H9 (cell line): ENCODE data around the gene PER2. TPM values are rescaled to one million over a fixed set of nuclear protein-coding genes. Genes with fewer than 3 reads are reported as not detected.

Experiments used
- DNase-seq: peaks from one replicate; pipeline ENCODE4 v3.0.0-alpha.2; 2017
- H2AFZ ChIP-seq: one replicate; pipeline ENCODE4 v1.6.1; 2013; ENCODE audit warnings: mild to moderate bottlenecking, low read length, control low read depth, moderate library complexity
- H2AK5ac ChIP-seq: 2 replicates; pipeline ENCODE4 v1.6.1; 2013; ENCODE audit warnings: low read length, control low read depth, mixed read lengths; ENCODE audit not compliant: insufficient read length
- H2BK120ac ChIP-seq: one replicate; pipeline ENCODE4 v1.6.1; 2013; ENCODE audit warnings: low read depth, mild to moderate bottlenecking, low read length, control low read depth, inconsistent platforms; ENCODE audit not compliant: poor library complexity, severe bottlenecking
- H2BK12ac ChIP-seq: 2 replicates; pipeline ENCODE4 v1.6.1; 2013; ENCODE audit warnings: low read length, control low read depth, mixed read lengths, low read depth; ENCODE audit not compliant: insufficient read length
- H2BK15ac ChIP-seq: 2 replicates; pipeline ENCODE4 v1.6.1; 2013; ENCODE audit warnings: low read depth, low read length, control low read depth
- H2BK20ac ChIP-seq: one replicate; pipeline ENCODE4 v1.6.1; 2013; ENCODE audit warnings: low read depth, mild to moderate bottlenecking, low read length, control low read depth, inconsistent platforms; ENCODE audit not compliant: poor library complexity, severe bottlenecking
- H2BK5ac ChIP-seq: 2 replicates; pipeline ENCODE4 v1.6.1; 2013; ENCODE audit warnings: low read length, control low read depth, mixed read lengths; ENCODE audit not compliant: insufficient read length
- H3K14ac ChIP-seq: 2 replicates; pipeline ENCODE4 v1.6.1; 2013; ENCODE audit warnings: low read length, control low read depth; ENCODE audit not compliant: insufficient read depth
- H3K18ac ChIP-seq: 2 replicates; pipeline ENCODE4 v1.6.1; 2013; ENCODE audit warnings: low read depth, mild to moderate bottlenecking, mixed read lengths, low read length, control low read depth; ENCODE audit not compliant: insufficient read length
- H3K23ac ChIP-seq: 2 replicates; pipeline ENCODE4 v1.6.1; 2013; ENCODE audit warnings: low read length, control low read depth, mixed read lengths, low read depth; ENCODE audit not compliant: insufficient read length
- H3K23me2 ChIP-seq: 2 replicates; pipeline ENCODE4 v1.6.1; 2013; ENCODE audit warnings: low read depth, mild to moderate bottlenecking, mixed read lengths, low read length, control low read depth; ENCODE audit not compliant: insufficient read length, poor library complexity, severe bottlenecking
- H3K27ac ChIP-seq: 2 replicates; pipeline ENCODE4 v1.5.1; 2013; ENCODE audit warnings: low read length, control low read depth, mixed read lengths, low read depth; ENCODE audit not compliant: insufficient read length
- H3K27me3 ChIP-seq: 2 replicates; pipeline ENCODE4 v1.6.1; 2013; ENCODE audit warnings: low read length, control low read depth, inconsistent platforms; ENCODE audit not compliant: insufficient read depth
- H3K4ac ChIP-seq: 2 replicates; pipeline ENCODE4 v1.6.1; 2013; ENCODE audit warnings: low read depth, mild to moderate bottlenecking, control low read depth, inconsistent platforms, low read length, moderate library complexity
- H3K4me1 ChIP-seq: 2 replicates; pipeline ENCODE4 v1.6.1; 2013; ENCODE audit warnings: low read length, control low read depth, inconsistent platforms; ENCODE audit not compliant: insufficient read depth
- H3K4me2 ChIP-seq: 2 replicates; pipeline ENCODE4 v1.6.1; 2013; ENCODE audit warnings: low read length, control low read depth, mixed read lengths; ENCODE audit not compliant: insufficient read length, insufficient read depth
- H3K56ac ChIP-seq: 2 replicates; pipeline ENCODE4 v1.6.1; 2013; ENCODE audit warnings: low read depth, mild to moderate bottlenecking, mixed read lengths, low read length, control low read depth; ENCODE audit not compliant: insufficient read length
- H3K79me1 ChIP-seq: 2 replicates; pipeline ENCODE4 v1.6.1; 2013; ENCODE audit warnings: low read depth, mild to moderate bottlenecking, moderate library complexity, low read length, control low read depth, inconsistent platforms; ENCODE audit not compliant: insufficient read depth, poor library complexity, severe bottlenecking
- H3K79me2 ChIP-seq: 2 replicates; pipeline ENCODE4 v1.6.1; 2013; ENCODE audit warnings: low read length, control low read depth, inconsistent platforms; ENCODE audit not compliant: insufficient read depth
- H3K9ac ChIP-seq: 2 replicates; pipeline ENCODE4 v1.6.1; 2013; ENCODE audit warnings: low read length, control low read depth, mixed read lengths; ENCODE audit not compliant: insufficient read length; ENCODE audit errors: extremely low read depth
- H3K9me3 ChIP-seq: one replicate; pipeline ENCODE4 v1.6.1; 2013; ENCODE audit warnings: low read depth, low read length, inconsistent platforms; ENCODE audit not compliant: control insufficient read depth
- H3T11ph ChIP-seq: one replicate; pipeline ENCODE4 v1.6.1; 2013; ENCODE audit warnings: mild to moderate bottlenecking, low read length, control low read depth, inconsistent platforms
- H4K20me1 ChIP-seq: one replicate; pipeline ENCODE4 v1.6.1; 2013; ENCODE audit not compliant: control insufficient read depth, insufficient read length, insufficient read depth
- H4K5ac ChIP-seq: 2 replicates; pipeline ENCODE4 v1.6.1; 2013; ENCODE audit warnings: low read depth, mild to moderate bottlenecking, mixed read lengths, low read length, control low read depth; ENCODE audit not compliant: insufficient read length
- H4K8ac ChIP-seq: replicated peaks from 2 replicates; pipeline ENCODE4 v1.6.1; 2013; ENCODE audit warnings: low read length, control low read depth, mixed read lengths, low read depth; ENCODE audit not compliant: insufficient read length
- H4K91ac ChIP-seq: 2 replicates; pipeline ENCODE4 v1.6.1; 2013; ENCODE audit warnings: low read depth, mild to moderate bottlenecking, moderate library complexity, mixed read lengths, low read length, control low read depth; ENCODE audit not compliant: insufficient read length
- H3K27ac Mint-ChIP-seq, 3 experiments: 2 replicates in 2 of 3; 3 replicates in 1 of 3; pipeline ENCODE4 v1.8.0; 2020 to 2021; ENCODE audit warnings: mixed read lengths in 3 of 3, mild to moderate bottlenecking in 1 of 3, moderate library complexity in 1 of 3
- H3K27me3 Mint-ChIP-seq: 2 replicates; pipeline ENCODE4 v1.8.0; 2021; ENCODE audit warnings: low read depth, mild to moderate bottlenecking, moderate library complexity, mixed read lengths
- H3K36me3 Mint-ChIP-seq, 3 experiments: 2 replicates in 2 of 3; 3 replicates in 1 of 3; pipeline ENCODE4 v1.8.0; 2020 to 2021; ENCODE audit warnings: low read depth in 3 of 3, mixed read lengths in 3 of 3; ENCODE audit not compliant: insufficient read depth in 1 of 3
- H3K4me1 Mint-ChIP-seq, 2 experiments: 2 replicates each; pipeline ENCODE4 v1.8.0; 2020; ENCODE audit warnings: mixed read lengths in 2 of 2
- H3K4me3 Mint-ChIP-seq, 2 experiments: 2 replicates in 1 of 2; 3 replicates in 1 of 2; pipeline ENCODE4 v1.8.0; 2020 to 2021; ENCODE audit warnings: mild to moderate bottlenecking in 2 of 2, mixed read lengths in 2 of 2, moderate library complexity in 1 of 2
- H3K9me3 Mint-ChIP-seq, 2 experiments: 2 replicates in 1 of 2; 3 replicates in 1 of 2; pipeline ENCODE4 v1.8.0; 2020; ENCODE audit warnings: mild to moderate bottlenecking in 2 of 2, mixed read lengths in 2 of 2, moderate library complexity in 1 of 2
- CTCF ChIP-seq: fragments of 200-600 bp; sonication (generic); conservative IDR thresholded peaks from 3 replicates; pipeline ENCODE4 v1.8.0; 2021; ENCODE audit warnings: antibody characterized with exemption, mild to moderate bottlenecking
- WGBS: extraction: QIAGEN DNeasy Blood & Tissue Kit; methylation state at CpG from one replicate; pipeline ENCODE4 v1.1.7; 2013; ENCODE audit warnings: missing lambda C conversion rate, low lambda C conversion rate, mixed read lengths; ENCODE audit not compliant: insufficient read length; ENCODE audit errors: extremely low coverage; 5-methylcytosine and 5-hydroxymethylcytosine counted together
- total RNA-seq: library from RNA; stranded (reverse); gene quantifications from 2 replicates; pipeline ENCODE4 v1.2.1, GENCODE V29; 2021

The PER2 gene
- total RNA-seq, 1 experiment from 2014 or later, result 12.9 TPM

GRCh38 chr2:238296638-238297457, 8.4 kb upstream of the PER2 start:
- Histone ChIP-seq H3K23ac (no peak overlapping the region), H2BK5ac (no peak overlapping the region), H4K5ac (no peak overlapping the region), H3K9me3 (no peaks in the 10 kb centered on the region), H4K20me1 (no peaks in the 10 kb centered on the region), H3K4me1 (no peaks in the 10 kb centered on the region), H3K27me3 (no peaks in the 10 kb centered on the region), H3K14ac (no peak overlapping the region), H3K23me2 (no peaks in the 10 kb centered on the region), H4K91ac (no peak overlapping the region), H2AFZ (no peak overlapping the region), H2BK12ac (no peak overlapping the region), H3K9ac (no peak overlapping the region), H3T11ph (no peak overlapping the region), H3K56ac (no peak overlapping the region), H3K18ac (no peak overlapping the region), H3K4ac (no peak overlapping the region), H3K4me2 (no peak overlapping the region), H4K8ac (no peak overlapping the region), H2BK120ac (no peak overlapping the region), H2BK15ac (no peak overlapping the region), H3K79me1 (no peaks in the 10 kb centered on the region), H2BK20ac (no peak overlapping the region), H3K79me2 (no peaks in the 10 kb centered on the region), H2AK5ac (no peak overlapping the region), H3K27ac (no peak overlapping the region)
- no CpG with 5 or more reads among the region's 24 CpGs for WGBS
- peaks cover 0 to 5% of the 10 kb centered on the region in 2 experiments; a peak in 1 of 4 replicates for H3K4me1 Mint-ChIP-seq
- H3K36me3 Mint-ChIP-seq, result no peaks in the 10 kb centered on the region
- H3K4me3 Mint-ChIP-seq, result no peak overlapping the region
- no peak for TF ChIP-seq CTCF
- no peak for DNase-seq
- no peak overlapping the region for H3K27ac Mint-ChIP-seq
- H3K27me3 Mint-ChIP-seq, result peaks cover 25% of the 10 kb centered on the region
- H3K9me3 Mint-ChIP-seq, result no peaks in the 10 kb centered on the region
